K562 (cell line): ENCODE measurements around the gene TMSB15A.

ENCODE experiments used
- ATF1 ChIP-seq, 2 experiments: fragments of 450-650 bp in 1 of 2; IDR thresholded peaks; 2 replicates each; pipeline ENCODE4 v1.6.1; 2016; ENCODE audit warnings: missing compliant biosample characterization in 1 of 2, missing genetic modification characterization in 1 of 2
- MYC ChIP-seq, 2 experiments: fragments of 250-450 bp in 1 of 2; sonication (Bioruptor Pico) in 1 of 2; IDR thresholded peaks; 2 replicates each; pipeline versions ENCODE4 v1.5.1 to v1.6.1; 2012 to 2021; ENCODE audit warnings: low read depth in 2 of 2, borderline replicate concordance in 1 of 2, improper control_type of control experiment in 1 of 2, low read length in 1 of 2, mild to moderate bottlenecking in 1 of 2, moderate library complexity in 1 of 2
- TF ChIP-seq, protein P1 (sequence below): fragments of 450-650 bp; formaldehyde crosslinking; IDR thresholded peaks from 2 replicates; pipeline ENCODE4 v1.4.0; 2022; ENCODE audit warnings: missing genetic modification characterization
- TF ChIP-seq, protein P2 (sequence below): sonication (generic); formaldehyde crosslinking; IDR thresholded peaks from 2 replicates; pipeline ENCODE4 v1.8.0; 2022; ENCODE audit warnings: mild to moderate bottlenecking, missing genetic modification reagents

DNA sequence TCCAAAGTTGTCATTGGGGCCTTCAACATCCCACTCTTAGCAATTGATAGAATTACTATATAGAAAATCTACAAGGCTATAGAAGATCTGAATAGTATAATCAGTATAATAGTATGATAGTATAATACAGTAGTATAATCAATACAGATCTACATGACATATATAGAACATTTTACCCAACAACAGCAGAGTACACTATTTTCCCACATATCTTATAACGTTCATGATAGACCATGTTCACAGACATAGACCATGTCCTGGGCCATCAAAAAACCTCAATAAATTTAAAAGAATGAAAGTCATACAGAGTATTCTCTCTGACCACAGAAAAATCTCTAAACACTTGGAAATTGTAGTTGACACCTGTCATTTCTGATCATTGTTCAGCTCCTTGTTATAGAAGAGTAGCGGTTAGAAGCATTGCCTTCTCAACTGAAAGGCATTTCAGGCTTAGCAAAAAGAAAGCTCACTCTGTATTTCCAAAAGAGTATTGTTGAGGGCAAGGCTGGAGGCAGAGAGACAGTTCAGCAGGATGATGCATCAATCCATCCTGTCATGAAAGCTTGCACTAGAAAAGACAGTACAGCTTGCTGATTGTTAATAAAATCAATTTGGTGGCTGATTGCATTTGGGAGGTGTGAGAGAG is 44.0 kb upstream of the TMSB15A start:
- no peak for TF ChIP-seq MYC (IDR thresholded peaks at IDR 0.05; ENCODE audit: low read depth, low read length)
- no peak for TF ChIP-seq MYC (CRISPR knock-in tag; IDR thresholded peaks at IDR 0.05; ENCODE audit: borderline replicate concordance, low read depth)
- TF ChIP-seq, protein P1, sequence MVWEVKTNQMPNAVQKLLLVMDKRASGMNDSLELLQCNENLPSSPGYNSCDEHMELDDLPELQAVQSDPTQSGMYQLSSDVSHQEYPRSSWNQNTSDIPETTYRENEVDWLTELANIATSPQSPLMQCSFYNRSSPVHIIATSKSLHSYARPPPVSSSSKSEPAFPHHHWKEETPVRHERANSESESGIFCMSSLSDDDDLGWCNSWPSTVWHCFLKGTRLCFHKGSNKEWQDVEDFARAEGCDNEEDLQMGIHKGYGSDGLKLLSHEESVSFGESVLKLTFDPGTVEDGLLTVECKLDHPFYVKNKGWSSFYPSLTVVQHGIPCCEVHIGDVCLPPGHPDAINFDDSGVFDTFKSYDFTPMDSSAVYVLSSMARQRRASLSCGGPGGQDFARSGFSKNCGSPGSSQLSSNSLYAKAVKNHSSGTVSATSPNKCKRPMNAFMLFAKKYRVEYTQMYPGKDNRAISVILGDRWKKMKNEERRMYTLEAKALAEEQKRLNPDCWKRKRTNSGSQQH (CRISPR knock-in tag): no peak
- no peak for TF ChIP-seq ATF1 (CRISPR knock-in tag; IDR thresholded peaks at IDR 0.05)
- TF ChIP-seq ATF1 (tag; IDR thresholded peaks at IDR 0.05): no peak
- TF ChIP-seq, protein P2, sequence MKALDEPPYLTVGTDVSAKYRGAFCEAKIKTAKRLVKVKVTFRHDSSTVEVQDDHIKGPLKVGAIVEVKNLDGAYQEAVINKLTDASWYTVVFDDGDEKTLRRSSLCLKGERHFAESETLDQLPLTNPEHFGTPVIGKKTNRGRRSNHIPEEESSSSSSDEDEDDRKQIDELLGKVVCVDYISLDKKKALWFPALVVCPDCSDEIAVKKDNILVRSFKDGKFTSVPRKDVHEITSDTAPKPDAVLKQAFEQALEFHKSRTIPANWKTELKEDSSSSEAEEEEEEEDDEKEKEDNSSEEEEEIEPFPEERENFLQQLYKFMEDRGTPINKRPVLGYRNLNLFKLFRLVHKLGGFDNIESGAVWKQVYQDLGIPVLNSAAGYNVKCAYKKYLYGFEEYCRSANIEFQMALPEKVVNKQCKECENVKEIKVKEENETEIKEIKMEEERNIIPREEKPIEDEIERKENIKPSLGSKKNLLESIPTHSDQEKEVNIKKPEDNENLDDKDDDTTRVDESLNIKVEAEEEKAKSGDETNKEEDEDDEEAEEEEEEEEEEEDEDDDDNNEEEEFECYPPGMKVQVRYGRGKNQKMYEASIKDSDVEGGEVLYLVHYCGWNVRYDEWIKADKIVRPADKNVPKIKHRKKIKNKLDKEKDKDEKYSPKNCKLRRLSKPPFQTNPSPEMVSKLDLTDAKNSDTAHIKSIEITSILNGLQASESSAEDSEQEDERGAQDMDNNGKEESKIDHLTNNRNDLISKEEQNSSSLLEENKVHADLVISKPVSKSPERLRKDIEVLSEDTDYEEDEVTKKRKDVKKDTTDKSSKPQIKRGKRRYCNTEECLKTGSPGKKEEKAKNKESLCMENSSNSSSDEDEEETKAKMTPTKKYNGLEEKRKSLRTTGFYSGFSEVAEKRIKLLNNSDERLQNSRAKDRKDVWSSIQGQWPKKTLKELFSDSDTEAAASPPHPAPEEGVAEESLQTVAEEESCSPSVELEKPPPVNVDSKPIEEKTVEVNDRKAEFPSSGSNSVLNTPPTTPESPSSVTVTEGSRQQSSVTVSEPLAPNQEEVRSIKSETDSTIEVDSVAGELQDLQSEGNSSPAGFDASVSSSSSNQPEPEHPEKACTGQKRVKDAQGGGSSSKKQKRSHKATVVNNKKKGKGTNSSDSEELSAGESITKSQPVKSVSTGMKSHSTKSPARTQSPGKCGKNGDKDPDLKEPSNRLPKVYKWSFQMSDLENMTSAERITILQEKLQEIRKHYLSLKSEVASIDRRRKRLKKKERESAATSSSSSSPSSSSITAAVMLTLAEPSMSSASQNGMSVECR (CRISPR knock-in tag): no peak
